Measurements from ENCODE around the gene ZBTB40.
A peak's percentile ranks its signal among the peaks of the same experiment; 100 is the strongest.

The ZBTB40 gene

GRCh38 chr1:22428672-22429071 is 23.0 kb upstream of the ZBTB40 start:
- peak; percentile 82 for DNase-seq

GRCh38 chr1:22431965-22432364 is 19.7 kb upstream of the ZBTB40 start:
- DNase-seq = no peak

GRCh38 chr1:22434717-22435116 is 16.9 kb upstream of the ZBTB40 start:
- no peak for DNase-seq

- DNase-seq = no peak
Measured at GRCh38 chr1:22436948-22437347, 14.7 kb upstream of the ZBTB40 start.

GRCh38 chr1:22437573-22437972 is 14.1 kb upstream of the ZBTB40 start:
- DNase-seq = no peak

- DNase-seq = no peak
Measured at GRCh38 chr1:22440582-22440981, 11.1 kb upstream of the ZBTB40 start.

- no peak for DNase-seq
Measured at GRCh38 chr1:22442212-22442894, 9.3 kb upstream of the ZBTB40 start.

GRCh38 chr1:22443332-22443731 is 8.3 kb upstream of the ZBTB40 start:
- no peak for DNase-seq

GRCh38 chr1:22444856-22445255 is 6.8 kb upstream of the ZBTB40 start:
- DNase-seq = no peak

- no peak for DNase-seq
Measured at GRCh38 chr1:22447621-22448111, 4.0 kb upstream of the ZBTB40 start.

- no peak for DNase-seq
Measured at GRCh38 chr1:22449636-22450035, 2.0 kb upstream of the ZBTB40 start.

GRCh38 chr1:22450351-22451021 is 1.2 kb upstream of the ZBTB40 start:
- DNase-seq = no peak

- DNase-seq = no peak
Measured at GRCh38 chr1:22452481-22452957, 868 bp downstream of the ZBTB40 start.

- DNase-seq = no peak
Measured at GRCh38 chr1:22453181-22453580, 1.5 kb downstream of the ZBTB40 start.

GRCh38 chr1:22454476-22455056 is 2.9 kb downstream of the ZBTB40 start:
- no peak for DNase-seq

GRCh38 chr1:22457345-22457744 is 5.7 kb downstream of the ZBTB40 start:
- no peak for DNase-seq

- DNase-seq = no peak
Measured at GRCh38 chr1:22457836-22458235, 6.2 kb downstream of the ZBTB40 start.

GRCh38 chr1:22461100-22461499 is 9.4 kb downstream of the ZBTB40 start:
- no peak for DNase-seq

- no peak for DNase-seq
Measured at GRCh38 chr1:22461678-22462527, 10.3 kb downstream of the ZBTB40 start.

GRCh38 chr1:22462928-22463327 is 11.3 kb downstream of the ZBTB40 start:
- no peak for DNase-seq

GRCh38 chr1:22465015-22465565 is 13.4 kb downstream of the ZBTB40 start:
- no peak for DNase-seq

GRCh38 chr1:22465671-22466070 is 14.0 kb downstream of the ZBTB40 start:
- DNase-seq = no peak

GRCh38 chr1:22470227-22470626 is 18.6 kb downstream of the ZBTB40 start:
- no peak for DNase-seq

Data from RPMI8226 (cell line).